Stimulated activated naive CD8-positive, alpha-beta T cell treated with anti-CD3 and anti-CD28 coated beads, Interleukin-15, amount 100 ng/mL, for 72 hours (primary cell): ENCODE data around the gene CTSE.

ENCODE experiments used
- ATAC-seq: fragments of 150-1000 bp; cut with Tn5 transposase; 2 replicates; pipeline ENCODE4 v1.10.0; 2021; ENCODE audit warnings: mild to moderate bottlenecking, moderate library complexity
- DNase-seq, 2 donors: peaks; one replicate each; pipeline ENCODE4 v3.0.0; 2021 to 2022
- H3K27ac Mint-ChIP-seq, 2 donors: one replicate each; pipeline ENCODE4 v1.8.0; 2022; ENCODE audit warnings: mild to moderate bottlenecking in 2 of 2, mixed read lengths in 2 of 2, moderate library complexity in 2 of 2
- H3K27me3 Mint-ChIP-seq: one replicate; pipeline ENCODE4 v1.8.0; 2022; ENCODE audit warnings: mixed read lengths
- H3K4me1 Mint-ChIP-seq: one replicate; pipeline ENCODE4 v1.8.0; 2022; ENCODE audit warnings: mild to moderate bottlenecking, mixed read lengths
- H3K4me3 Mint-ChIP-seq, 2 donors: one replicate each; pipeline ENCODE4 v1.8.0; 2022; ENCODE audit warnings: mild to moderate bottlenecking in 2 of 2, mixed read lengths in 2 of 2, moderate library complexity in 1 of 2
- H3K9me3 Mint-ChIP-seq, 2 donors: one replicate each; pipeline ENCODE4 v1.8.0; 2022; ENCODE audit warnings: mixed read lengths in 2 of 2

Gene CTSE

GRCh38 chr1:205993068-205993467, 30.6 kb downstream of the CTSE start:
- no peaks in the 10 kb centered on the region for H3K4me1 Mint-ChIP-seq
- peaks cover 32% of the 10 kb centered on the region for H3K27me3 Mint-ChIP-seq
- ATAC-seq (no peak), DNase-seq (no peak)
- peaks cover 0 to 4% of the 10 kb centered on the region in 2 donors for H3K9me3 Mint-ChIP-seq
- H3K27ac Mint-ChIP-seq, result no peak overlapping the region
- no peak overlapping the region for H3K4me3 Mint-ChIP-seq

GRCh38 chr1:205992218-205992882, 31.3 kb downstream of the CTSE start:
- peaks cover 25% of the 10 kb centered on the region for H3K27me3 Mint-ChIP-seq
- ATAC-seq (no peak), DNase-seq (no peak)
- no peak overlapping the region for H3K4me3 Mint-ChIP-seq
- peaks cover 0 to 4% of the 10 kb centered on the region in 2 donors for H3K9me3 Mint-ChIP-seq
- no peaks in the 10 kb centered on the region for H3K4me1 Mint-ChIP-seq
- H3K27ac Mint-ChIP-seq, result no peak overlapping the region

GRCh38 chr1:205991237-205991636, 32.5 kb downstream of the CTSE start:
- no peak for DNase-seq
- Mint-ChIP-seq H3K27ac (no peak overlapping the region), H3K4me3 (no peak overlapping the region), H3K9me3 (no peaks in the 10 kb centered on the region), H3K27me3 (peaks cover 18% of the 10 kb centered on the region), H3K4me1 (no peaks in the 10 kb centered on the region)
- no peak for ATAC-seq

GRCh38 chr1:205990226-205990625, 33.5 kb downstream of the CTSE start:
- no peaks in the 10 kb centered on the region for H3K4me1 Mint-ChIP-seq
- H3K27me3 Mint-ChIP-seq, result peaks cover 18% of the 10 kb centered on the region
- DNase-seq, result no peak
- no peak overlapping the region for H3K4me3 Mint-ChIP-seq
- H3K9me3 Mint-ChIP-seq, result no peaks in the 10 kb centered on the region
- no peak for ATAC-seq
- H3K27ac Mint-ChIP-seq, result no peak overlapping the region

- no peak overlapping the region for H3K4me3 Mint-ChIP-seq
- H3K27me3 Mint-ChIP-seq, result peaks cover 18% of the 10 kb centered on the region
- ATAC-seq (no peak), DNase-seq (no peak)
- H3K9me3 Mint-ChIP-seq, result no peaks in the 10 kb centered on the region
- no peaks in the 10 kb centered on the region for H3K4me1 Mint-ChIP-seq
- no peak overlapping the region for H3K27ac Mint-ChIP-seq
These were observed 33.9 kb downstream of the CTSE start for GRCh38 chr1:205989786-205990185.

GRCh38 chr1:205988585-205988995, 35.1 kb downstream of the CTSE start:
- no peak overlapping the region for H3K4me3 Mint-ChIP-seq
- peaks cover 18% of the 10 kb centered on the region for H3K27me3 Mint-ChIP-seq
- no peak overlapping the region for H3K27ac Mint-ChIP-seq
- ATAC-seq (no peak), DNase-seq (no peak)
- H3K4me1 Mint-ChIP-seq, result no peaks in the 10 kb centered on the region
- no peaks in the 10 kb centered on the region for H3K9me3 Mint-ChIP-seq

- H3K4me3 Mint-ChIP-seq, result no peak overlapping the region
- DNase-seq (no peak), ATAC-seq (no peak)
- peaks cover 18% of the 10 kb centered on the region for H3K27me3 Mint-ChIP-seq
- H3K27ac Mint-ChIP-seq, result no peak overlapping the region
- H3K4me1 Mint-ChIP-seq, result no peaks in the 10 kb centered on the region
- no peaks in the 10 kb centered on the region for H3K9me3 Mint-ChIP-seq
These were observed 36.8 kb downstream of the CTSE start for GRCh38 chr1:205986861-205987260.

GRCh38 chr1:205986292-205986691, 37.4 kb downstream of the CTSE start:
- Mint-ChIP-seq H3K4me1 (no peaks in the 10 kb centered on the region), H3K9me3 (no peaks in the 10 kb centered on the region), H3K4me3 (no peak overlapping the region), H3K27ac (peak overlapping the region in 1 of 2 donors; percentile 27), H3K27me3 (peaks cover 18% of the 10 kb centered on the region)
- ATAC-seq (no peak), DNase-seq (no peak)

- no peaks in the 10 kb centered on the region for H3K4me1 Mint-ChIP-seq
- H3K4me3 Mint-ChIP-seq, result no peak overlapping the region
These were observed 38.2 kb downstream of the CTSE start for GRCh38 chr1:205985330-205986005.

GRCh38 chr1:205983925-205984725, 39.6 kb downstream of the CTSE start:
- peak; percentile 73 for ATAC-seq
- peak; percentile 26 to 29 for DNase-seq
- H3K4me3 Mint-ChIP-seq, result no peak overlapping the region
- no peaks in the 10 kb centered on the region for H3K9me3 Mint-ChIP-seq
- no peak overlapping the region for H3K27ac Mint-ChIP-seq
- H3K4me1 Mint-ChIP-seq, result no peaks in the 10 kb centered on the region
- H3K27me3 Mint-ChIP-seq, result peaks cover 3% of the 10 kb centered on the region

More at GRCh38 chr1:205985330-205986005, 38.2 kb downstream of the CTSE start:
- DNase-seq, result no peak
- peak; percentile 43 for ATAC-seq
- Mint-ChIP-seq H3K27me3 (peaks cover 17% of the 10 kb centered on the region), H3K27ac (no peak overlapping the region), H3K9me3 (no peaks in the 10 kb centered on the region)

- Mint-ChIP-seq H3K27ac (no peak overlapping the region), H3K9me3 (no peaks in the 10 kb centered on the region), H3K27me3 (no peaks in the 10 kb centered on the region), H3K4me1 (no peaks in the 10 kb centered on the region), H3K4me3 (no peak overlapping the region)
- DNase-seq (no peak), ATAC-seq (no peak)
These were observed 42.4 kb downstream of the CTSE start for GRCh38 chr1:205981257-205981656.

GRCh38 chr1:205980237-205980870, 43.3 kb downstream of the CTSE start:
- Mint-ChIP-seq H3K27me3 (no peaks in the 10 kb centered on the region), H3K9me3 (no peaks in the 10 kb centered on the region), H3K4me3 (no peak overlapping the region), H3K4me1 (no peaks in the 10 kb centered on the region), H3K27ac (no peak overlapping the region)
- ATAC-seq (no peak), DNase-seq (no peak)

- Mint-ChIP-seq H3K27ac (no peak overlapping the region), H3K27me3 (no peaks in the 10 kb centered on the region), H3K4me1 (no peaks in the 10 kb centered on the region), H3K9me3 (peaks cover 9% of the 10 kb centered on the region in 2 donors), H3K4me3 (no peak overlapping the region)
- no peak for DNase-seq
- no peak for ATAC-seq
These were observed 44.4 kb downstream of the CTSE start for GRCh38 chr1:205979301-205979700.

- Mint-ChIP-seq H3K9me3 (peaks cover 15% of the 10 kb centered on the region in 2 donors), H3K4me1 (no peaks in the 10 kb centered on the region), H3K27ac (no peak overlapping the region), H3K27me3 (no peaks in the 10 kb centered on the region), H3K4me3 (no peak overlapping the region)
- DNase-seq, result no peak
- ATAC-seq, result no peak
These were observed 45.0 kb downstream of the CTSE start for GRCh38 chr1:205978676-205979075.

GRCh38 chr1:205977402-205978014, 46.2 kb downstream of the CTSE start:
- Mint-ChIP-seq H3K9me3 (peaks cover 21 to 23% of the 10 kb centered on the region in 2 donors), H3K27me3 (no peaks in the 10 kb centered on the region), H3K4me1 (no peaks in the 10 kb centered on the region), H3K4me3 (no peak overlapping the region), H3K27ac (no peak overlapping the region)
- DNase-seq, result peak; percentile 71 to 72
- ATAC-seq, result peak; percentile 83
